ENCODE data around the gene PDE8A.

PDE8A gene

DNA sequence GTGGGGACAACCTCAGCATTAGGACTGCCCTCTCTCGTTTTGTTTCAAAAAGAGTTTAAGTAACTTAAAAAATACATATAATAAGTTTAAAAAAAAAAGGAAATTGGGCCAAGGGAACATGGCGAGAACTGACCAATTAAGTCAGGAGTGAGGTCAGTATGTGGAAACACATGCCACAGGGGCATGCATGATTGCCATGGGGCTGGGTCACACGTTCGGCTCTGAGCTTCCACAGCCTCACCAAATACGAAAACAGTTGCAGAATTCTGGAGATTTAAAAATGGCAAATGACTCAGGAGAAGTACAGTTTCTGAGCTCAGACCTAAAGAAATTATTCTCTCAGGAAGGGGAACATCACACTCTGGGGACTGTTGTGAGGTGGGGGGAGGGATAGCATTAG is 24.1 kb downstream of the PDE8A start:
- H3K79me2 ChIP-seq (ENCODE audit: insufficient read depth, low read length) = no peaks in the 10 kb centered on the region
- H3K4me3 ChIP-seq (ENCODE audit: insufficient read depth, low read length, poor library complexity, severe bottlenecking) = no peak overlapping the region
- no peaks in the 10 kb centered on the region for H4K20me1 ChIP-seq (ENCODE audit: low read depth, low read length)
- no peaks in the 10 kb centered on the region for H3K27me3 ChIP-seq (ENCODE audit: low read length)
- TF ChIP-seq, protein P1, sequence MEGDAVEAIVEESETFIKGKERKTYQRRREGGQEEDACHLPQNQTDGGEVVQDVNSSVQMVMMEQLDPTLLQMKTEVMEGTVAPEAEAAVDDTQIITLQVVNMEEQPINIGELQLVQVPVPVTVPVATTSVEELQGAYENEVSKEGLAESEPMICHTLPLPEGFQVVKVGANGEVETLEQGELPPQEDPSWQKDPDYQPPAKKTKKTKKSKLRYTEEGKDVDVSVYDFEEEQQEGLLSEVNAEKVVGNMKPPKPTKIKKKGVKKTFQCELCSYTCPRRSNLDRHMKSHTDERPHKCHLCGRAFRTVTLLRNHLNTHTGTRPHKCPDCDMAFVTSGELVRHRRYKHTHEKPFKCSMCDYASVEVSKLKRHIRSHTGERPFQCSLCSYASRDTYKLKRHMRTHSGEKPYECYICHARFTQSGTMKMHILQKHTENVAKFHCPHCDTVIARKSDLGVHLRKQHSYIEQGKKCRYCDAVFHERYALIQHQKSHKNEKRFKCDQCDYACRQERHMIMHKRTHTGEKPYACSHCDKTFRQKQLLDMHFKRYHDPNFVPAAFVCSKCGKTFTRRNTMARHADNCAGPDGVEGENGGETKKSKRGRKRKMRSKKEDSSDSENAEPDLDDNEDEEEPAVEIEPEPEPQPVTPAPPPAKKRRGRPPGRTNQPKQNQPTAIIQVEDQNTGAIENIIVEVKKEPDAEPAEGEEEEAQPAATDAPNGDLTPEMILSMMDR (IDR thresholded peaks at IDR 0.05; ENCODE audit: insufficient read depth, low read length, poor library complexity, severe bottlenecking) = no peak
- TF ChIP-seq EZH2phosphoT487 (conservative IDR thresholded peaks at IDR 0.05; ENCODE audit: low read length) = no peak
- H3F3A ChIP-seq (ENCODE audit: insufficient read depth) = no peaks in the 10 kb centered on the region
- H3K36me3 ChIP-seq (ENCODE audit: low read length) = no peaks in the 10 kb centered on the region
- H3K9ac ChIP-seq (ENCODE audit: low read length) = no peak overlapping the region
- no peak overlapping the region for H3K27ac ChIP-seq (ENCODE audit: low read depth, low read length)
- no peaks in the 10 kb centered on the region for H3K9me3 ChIP-seq (ENCODE audit: insufficient read depth, low read length)
- H2AFZ ChIP-seq (ENCODE audit: low read depth, low read length, severe bottlenecking) = no peak overlapping the region
- no peak overlapping the region for H3K4me2 ChIP-seq (ENCODE audit: low read depth, low read length, poor library complexity, severe bottlenecking)
- H3K9me2 ChIP-seq (replicated peaks; ENCODE audit: insufficient read depth, low read length) = no peaks in the 10 kb centered on the region

DNA sequence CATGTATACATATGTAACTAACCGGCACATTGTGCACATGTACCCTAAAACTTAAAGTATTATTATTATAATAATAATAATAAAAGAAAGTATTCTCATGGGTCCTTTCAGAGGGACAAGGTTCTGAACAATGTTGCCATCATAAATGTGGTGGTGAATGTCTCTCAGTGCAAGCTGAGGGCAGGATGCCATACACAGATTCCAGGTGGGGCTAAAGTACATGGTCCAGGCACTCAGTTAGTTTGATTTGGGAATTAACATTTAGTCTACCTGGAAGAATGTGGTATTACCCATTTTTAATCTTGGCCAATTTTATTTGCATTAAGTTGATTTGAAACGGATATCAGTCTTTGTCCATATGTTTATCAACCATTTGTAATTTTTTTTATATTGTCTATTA is 24.5 kb downstream of the PDE8A start:
- Histone ChIP-seq H3K36me3 (ENCODE audit: low read length) (no peaks in the 10 kb centered on the region), H3K79me2 (ENCODE audit: insufficient read depth, low read length) (no peaks in the 10 kb centered on the region)

DNA sequence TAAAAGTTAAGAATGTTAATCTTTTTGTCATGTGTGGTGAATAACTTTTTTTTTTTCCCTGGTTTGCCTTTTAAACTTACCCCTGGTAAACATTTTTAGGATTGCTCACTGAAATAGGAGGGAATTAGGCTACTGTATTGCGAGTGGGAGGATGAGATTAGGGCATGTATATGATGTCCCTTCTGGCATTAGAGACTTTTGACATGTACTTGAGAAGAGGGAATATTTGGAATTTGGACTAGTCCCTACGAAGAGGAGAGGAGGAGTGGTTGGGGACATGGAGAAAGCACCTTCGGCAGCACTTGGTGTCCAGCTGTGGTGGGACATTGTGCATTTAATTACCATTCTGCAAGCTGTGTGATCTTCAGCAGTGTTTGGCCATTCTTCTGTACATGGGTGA is 25.0 kb downstream of the PDE8A start:
- no peaks in the 10 kb centered on the region for H3K27me3 ChIP-seq (ENCODE audit: low read length)
- TF ChIP-seq EZH2phosphoT487 (conservative IDR thresholded peaks at IDR 0.05; ENCODE audit: low read length) = no peak
- TF ChIP-seq, protein P1 (IDR thresholded peaks at IDR 0.05; ENCODE audit: insufficient read depth, low read length, poor library complexity, severe bottlenecking) = no peak
- no peak overlapping the region for H2AFZ ChIP-seq (ENCODE audit: low read depth, low read length, severe bottlenecking)
- H3K4me3 ChIP-seq (ENCODE audit: insufficient read depth, low read length, poor library complexity, severe bottlenecking) = no peak overlapping the region
- no peaks in the 10 kb centered on the region for H3K9me3 ChIP-seq (ENCODE audit: insufficient read depth, low read length)
- H3K79me2 ChIP-seq (ENCODE audit: insufficient read depth, low read length) = no peaks in the 10 kb centered on the region
- H3K9ac ChIP-seq (ENCODE audit: low read length) = no peak overlapping the region
- H3F3A ChIP-seq (ENCODE audit: insufficient read depth) = no peaks in the 10 kb centered on the region
- H3K36me3 ChIP-seq (ENCODE audit: low read length) = no peaks in the 10 kb centered on the region
- no peak overlapping the region for H3K4me2 ChIP-seq (ENCODE audit: low read depth, low read length, poor library complexity, severe bottlenecking)
- no peaks in the 10 kb centered on the region for H4K20me1 ChIP-seq (ENCODE audit: low read depth, low read length)
- H3K9me2 ChIP-seq (replicated peaks; ENCODE audit: insufficient read depth, low read length) = no peaks in the 10 kb centered on the region
- H3K27ac ChIP-seq (ENCODE audit: low read depth, low read length) = no peak overlapping the region

More for the DNA sequence above, 24.5 kb downstream of the PDE8A start:
- Histone ChIP-seq H2AFZ (ENCODE audit: low read depth, low read length, severe bottlenecking) (no peak overlapping the region), H3K9me2 (replicated peaks; ENCODE audit: insufficient read depth, low read length) (no peaks in the 10 kb centered on the region), H3K4me2 (ENCODE audit: low read depth, low read length, poor library complexity, severe bottlenecking) (no peak overlapping the region), H4K20me1 (ENCODE audit: low read depth, low read length) (no peaks in the 10 kb centered on the region), H3K27me3 (ENCODE audit: low read length) (no peaks in the 10 kb centered on the region), H3K27ac (ENCODE audit: low read depth, low read length) (no peak overlapping the region), H3K9me3 (ENCODE audit: insufficient read depth, low read length) (no peaks in the 10 kb centered on the region), H3K9ac (ENCODE audit: low read length) (no peak overlapping the region), H3K4me3 (ENCODE audit: insufficient read depth, low read length, poor library complexity, severe bottlenecking) (no peak overlapping the region), H3F3A (ENCODE audit: insufficient read depth) (no peaks in the 10 kb centered on the region)
- no peak for TF ChIP-seq EZH2phosphoT487 (conservative IDR thresholded peaks at IDR 0.05; ENCODE audit: low read length)
- TF ChIP-seq, protein P1 (IDR thresholded peaks at IDR 0.05; ENCODE audit: insufficient read depth, low read length, poor library complexity, severe bottlenecking) = no peak
